Breast epithelium (tissue), 3 donors: ENCODE measurements around the gene NRN1L.

Experiments
- CTCF ChIP-seq, 3 donors: fragments of 450-650 bp; IDR thresholded peaks; one replicate each; pipeline ENCODE4 v1.5.1; 2016 to 2017; ENCODE audit warnings: antibody characterized with exemption in 3 of 3, mild to moderate bottlenecking in 3 of 3, moderate library complexity in 3 of 3
- POLR2A ChIP-seq: fragments of 450-650 bp; IDR thresholded peaks from one replicate; pipeline ENCODE4 v1.6.1; 2016; ENCODE audit warnings: antibody characterized with exemption, mild to moderate bottlenecking, moderate library complexity
- POLR2AphosphoS5 ChIP-seq, 3 donors: sonication (generic); formaldehyde crosslinking; IDR thresholded peaks; one replicate each; pipeline ENCODE4 v1.6.1; 2017; ENCODE audit warnings: antibody characterized with exemption in 3 of 3

- TF ChIP-seq CTCF (IDR thresholded peaks at IDR 0.05) (no peak), POLR2A (no peak), POLR2AphosphoS5 (IDR thresholded peaks at IDR 0.05) (no peak)
Observed at GRCh38 chr16:67871256-67871655, 13.4 kb upstream of the NRN1L start.
